KOPT-K1 (cell line): ENCODE data around the gene RASA4B.
"Not testable (repeated sequence)": the region's sequence is repeated elsewhere in the genome, so short reads cannot be mapped to it uniquely, and the experiment has no call there.

Experiments used
- H3K27ac ChIP-seq: fragments of 200-600 bp; sonication (generic); 2 replicates; pipeline ENCODE4 v1.5.1; 2016; ENCODE audit warnings: antibody characterized with exemption, mild to moderate bottlenecking, low read depth, low read length; ENCODE audit not compliant: poor library complexity, severe bottlenecking
- H3K36me3 ChIP-seq: fragments of 200-600 bp; sonication (generic); 2 replicates; pipeline ENCODE4 v1.5.1; 2017; ENCODE audit warnings: antibody characterized with exemption, mild to moderate bottlenecking, low read length, moderate library complexity; ENCODE audit not compliant: insufficient read depth
- H3K9me3 ChIP-seq: fragments of 200-600 bp; sonication (generic); 2 replicates; pipeline ENCODE4 v1.5.1; 2017; ENCODE audit warnings: antibody characterized with exemption, low read length, mild to moderate bottlenecking; ENCODE audit not compliant: insufficient read depth, poor library complexity, severe bottlenecking

RASA4B gene

GRCh38 chr7:102517550-102518147, at the start of gene RASA4B:
RASA4B (minus strand) TSS chr7:102517777; CDS start chr7:102517710, 67 bp downstream.
- not testable (repeated sequence) for H3K36me3 ChIP-seq, H3K9me3 ChIP-seq, H3K27ac ChIP-seq

- H3K27ac ChIP-seq, result not testable (repeated sequence)
Measured at GRCh38 chr7:102550808-102551422, 33.3 kb upstream of the RASA4B start, which contains the start of gene SPDYE2. SPDYE2 (plus strand) TSS chr7:102551226; CDS start chr7:102553256, 2,030 bp downstream.

GRCh38 chr7:102546353-102546752, 28.8 kb upstream of the RASA4B start:
- not testable (repeated sequence) for H3K9me3 ChIP-seq, H3K27ac ChIP-seq, H3K36me3 ChIP-seq

More at GRCh38 chr7:102550808-102551422, 33.3 kb upstream of the RASA4B start, which contains the start of gene SPDYE2:
- H3K36me3 ChIP-seq, H3K9me3 ChIP-seq: not testable (repeated sequence)

GRCh38 chr7:102545288-102545687, 27.7 kb upstream of the RASA4B start:
- not testable (repeated sequence) for H3K27ac ChIP-seq, H3K9me3 ChIP-seq, H3K36me3 ChIP-seq

GRCh38 chr7:102544372-102544771, 26.8 kb upstream of the RASA4B start:
- not testable (repeated sequence) for H3K36me3 ChIP-seq, H3K27ac ChIP-seq

GRCh38 chr7:102543596-102543995, 26.0 kb upstream of the RASA4B start, which contains the start of gene UPK3BL2:
UPK3BL2 (minus strand) TSS chr7:102543696; CDS start chr7:102543636, 60 bp downstream.
- H3K36me3 ChIP-seq, H3K9me3 ChIP-seq, H3K27ac ChIP-seq: not testable (repeated sequence)

More at GRCh38 chr7:102544372-102544771, 26.8 kb upstream of the RASA4B start:
- H3K9me3 ChIP-seq, result not testable (repeated sequence)

GRCh38 chr7:102542771-102543170, 25.2 kb upstream of the RASA4B start:
- H3K9me3 ChIP-seq, H3K27ac ChIP-seq, H3K36me3 ChIP-seq: not testable (repeated sequence)

- H3K9me3 ChIP-seq, H3K36me3 ChIP-seq: not testable (repeated sequence)
Measured at GRCh38 chr7:102542083-102542482, 24.5 kb upstream of the RASA4B start.

GRCh38 chr7:102540604-102541003, 23.0 kb upstream of the RASA4B start:
- not testable (repeated sequence) for H3K36me3 ChIP-seq, H3K9me3 ChIP-seq, H3K27ac ChIP-seq

More at GRCh38 chr7:102542083-102542482, 24.5 kb upstream of the RASA4B start:
- H3K27ac ChIP-seq, result not testable (repeated sequence)

- not testable (repeated sequence) for H3K36me3 ChIP-seq, H3K9me3 ChIP-seq, H3K27ac ChIP-seq
Measured at GRCh38 chr7:102535062-102535615, 17.6 kb upstream of the RASA4B start.

- not testable (repeated sequence) for H3K27ac ChIP-seq, H3K9me3 ChIP-seq, H3K36me3 ChIP-seq
Measured at GRCh38 chr7:102532127-102532526, 14.6 kb upstream of the RASA4B start.

GRCh38 chr7:102531583-102531982, 14.0 kb upstream of the RASA4B start:
- not testable (repeated sequence) for H3K9me3 ChIP-seq, H3K27ac ChIP-seq, H3K36me3 ChIP-seq

GRCh38 chr7:102527822-102528793, 10.5 kb upstream of the RASA4B start:
- H3K36me3 ChIP-seq, H3K27ac ChIP-seq, H3K9me3 ChIP-seq: not testable (repeated sequence)

GRCh38 chr7:102527182-102527581, 9.6 kb upstream of the RASA4B start:
- H3K27ac ChIP-seq, H3K9me3 ChIP-seq, H3K36me3 ChIP-seq: not testable (repeated sequence)

GRCh38 chr7:102524803-102525202, 7.2 kb upstream of the RASA4B start:
- not testable (repeated sequence) for H3K27ac ChIP-seq, H3K9me3 ChIP-seq, H3K36me3 ChIP-seq
